ENCODE results near the gene SLC28A3.

DNA sequence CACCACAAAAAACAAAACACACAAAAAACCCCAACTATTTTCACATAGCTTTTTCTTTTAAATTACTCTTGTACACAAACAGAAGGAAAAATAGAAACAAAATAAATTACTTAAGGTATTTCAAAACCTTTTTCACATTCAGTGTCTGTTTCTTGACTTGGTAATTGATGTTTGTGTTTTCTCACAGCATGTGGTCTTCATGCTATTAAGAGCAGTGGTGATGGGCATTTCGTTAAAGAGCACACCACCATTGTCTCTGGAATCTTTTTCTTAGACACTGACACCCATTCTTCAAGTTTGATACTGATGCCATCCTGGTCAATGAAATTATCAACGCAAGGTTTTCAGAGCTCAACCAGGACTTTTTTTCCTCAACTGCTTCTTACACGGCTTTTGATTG, 63.8 kb downstream of the SLC28A3 start:
- TF ChIP-seq, protein P1, sequence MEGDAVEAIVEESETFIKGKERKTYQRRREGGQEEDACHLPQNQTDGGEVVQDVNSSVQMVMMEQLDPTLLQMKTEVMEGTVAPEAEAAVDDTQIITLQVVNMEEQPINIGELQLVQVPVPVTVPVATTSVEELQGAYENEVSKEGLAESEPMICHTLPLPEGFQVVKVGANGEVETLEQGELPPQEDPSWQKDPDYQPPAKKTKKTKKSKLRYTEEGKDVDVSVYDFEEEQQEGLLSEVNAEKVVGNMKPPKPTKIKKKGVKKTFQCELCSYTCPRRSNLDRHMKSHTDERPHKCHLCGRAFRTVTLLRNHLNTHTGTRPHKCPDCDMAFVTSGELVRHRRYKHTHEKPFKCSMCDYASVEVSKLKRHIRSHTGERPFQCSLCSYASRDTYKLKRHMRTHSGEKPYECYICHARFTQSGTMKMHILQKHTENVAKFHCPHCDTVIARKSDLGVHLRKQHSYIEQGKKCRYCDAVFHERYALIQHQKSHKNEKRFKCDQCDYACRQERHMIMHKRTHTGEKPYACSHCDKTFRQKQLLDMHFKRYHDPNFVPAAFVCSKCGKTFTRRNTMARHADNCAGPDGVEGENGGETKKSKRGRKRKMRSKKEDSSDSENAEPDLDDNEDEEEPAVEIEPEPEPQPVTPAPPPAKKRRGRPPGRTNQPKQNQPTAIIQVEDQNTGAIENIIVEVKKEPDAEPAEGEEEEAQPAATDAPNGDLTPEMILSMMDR (conservative IDR thresholded peaks at IDR 0.05; ENCODE audit: low read depth in 2 of 2), result no peak
- no peak for TF ChIP-seq EZH2 (IDR thresholded peaks at IDR 0.05; ENCODE audit: low read depth, unreplicated experiment)

Data from GM23338 (cell line).